SK-N-MC (cell line): ENCODE measurements around the gene KLHL30.

Experiments used
- EZH2 ChIP-seq: fragments of 200-600 bp; sonication (generic); IDR thresholded peaks from one replicate; pipeline ENCODE4 v1.6.1; 2017; ENCODE audit warnings: antibody characterized with exemption
- FOXP2 ChIP-seq: optimal IDR thresholded peaks from 2 replicates; pipeline ENCODE3; 2011; ENCODE audit warnings: mild to moderate bottlenecking, moderate library complexity; ENCODE audit not compliant: insufficient read depth; ENCODE audit errors: extremely low read length, control extremely low read depth
- POLR2AphosphoS5 ChIP-seq: IDR thresholded peaks from 2 replicates; pipeline ENCODE4 v1.6.1; 2012; ENCODE audit warnings: mild to moderate bottlenecking, low read depth, low read length, borderline replicate concordance

DNA sequence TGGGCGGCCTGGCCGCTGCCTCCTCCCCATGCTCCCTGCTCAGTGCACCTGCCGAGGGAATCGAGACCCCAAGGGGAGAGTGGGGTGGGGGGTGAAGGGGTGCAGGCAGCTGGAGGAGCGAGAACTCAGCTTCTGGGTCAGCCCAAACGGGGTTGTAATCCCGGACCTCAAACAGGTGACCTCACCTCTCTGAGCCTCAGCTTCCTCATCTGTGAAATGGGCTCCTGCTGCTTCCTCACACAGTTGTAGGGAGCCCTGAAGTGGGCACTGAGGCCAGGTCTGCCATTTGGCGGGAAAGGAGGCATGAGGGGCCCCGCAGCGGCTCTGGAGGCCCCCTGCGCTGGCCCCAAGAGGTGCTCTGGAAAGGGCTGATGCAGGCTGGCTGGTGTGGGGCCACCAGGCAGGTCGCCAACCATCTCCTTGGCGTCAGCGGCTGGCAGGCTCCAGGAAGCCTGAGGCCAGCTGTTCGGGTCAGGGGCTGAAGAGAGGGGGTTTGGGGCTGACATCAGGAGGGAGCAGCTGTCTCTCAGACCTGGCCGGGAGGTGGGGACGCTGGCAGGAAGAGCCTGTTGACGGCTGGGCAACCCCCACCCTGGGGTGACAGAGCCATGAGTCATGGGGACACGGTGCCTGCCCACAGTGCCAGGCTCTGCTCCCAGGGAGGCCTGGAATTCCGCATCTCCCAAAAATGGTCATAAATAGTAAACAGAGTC lies 4.9 kb downstream of the KLHL30 start:
- TF ChIP-seq EZH2 (no peak), POLR2AphosphoS5 (no peak), FOXP2 (no peak)
